8988T (cell line): ENCODE data around the gene HINT3.
A peak's percentile ranks its signal among the peaks of the same experiment; 100 is the strongest.
"Not testable (repeated sequence)": the region's sequence is repeated elsewhere in the genome, so short reads cannot be mapped to it uniquely, and the experiment has no call there.

Experiments used
- DNase-seq: peaks from one replicate; pipeline ENCODE4 v3.0.0; 2011

HINT3 gene

GRCh38 chr6:125940247-125941041 lies 16.1 kb upstream of the HINT3 start:
- no peak for DNase-seq

GRCh38 chr6:125942672-125943527 lies 13.7 kb upstream of the HINT3 start:
- no peak for DNase-seq

- DNase-seq, result no peak
These were observed 12.8 kb upstream of the HINT3 start for GRCh38 chr6:125943528-125944433.

GRCh38 chr6:125944434-125944816 lies 12.1 kb upstream of the HINT3 start:
- DNase-seq, result no peak

GRCh38 chr6:125944896-125945295 lies 11.7 kb upstream of the HINT3 start:
- no peak for DNase-seq

- DNase-seq, result no peak
These were observed 11.0 kb upstream of the HINT3 start for GRCh38 chr6:125945378-125946141.

- no peak for DNase-seq
These were observed 9.0 kb upstream of the HINT3 start for GRCh38 chr6:125947615-125948014.

- DNase-seq, result no peak
These were observed 8.1 kb upstream of the HINT3 start for GRCh38 chr6:125948455-125948854.

GRCh38 chr6:125949069-125949468 lies 7.5 kb upstream of the HINT3 start:
- DNase-seq, result no peak

GRCh38 chr6:125950293-125950692 lies 6.3 kb upstream of the HINT3 start:
- no peak for DNase-seq

GRCh38 chr6:125950716-125951115 lies 5.9 kb upstream of the HINT3 start:
- DNase-seq, result not testable (repeated sequence)

GRCh38 chr6:125951323-125951722 lies 5.2 kb upstream of the HINT3 start:
- DNase-seq, result no peak

GRCh38 chr6:125952764-125953501 lies 3.6 kb upstream of the HINT3 start:
- DNase-seq, result peak; percentile 46

- DNase-seq, result no peak
These were observed 3.1 kb upstream of the HINT3 start for GRCh38 chr6:125953502-125953875.

GRCh38 chr6:125954735-125955339 lies 1.7 kb upstream of the HINT3 start:
- DNase-seq, result no peak

GRCh38 chr6:125955973-125956372 lies 597 bp upstream of the HINT3 start:
- DNase-seq, result no peak

- no peak for DNase-seq
These were observed 772 bp downstream of the HINT3 start for GRCh38 chr6:125957391-125957693.

GRCh38 chr6:125957845-125958244 lies 1.3 kb downstream of the HINT3 start:
- DNase-seq, result no peak

GRCh38 chr6:125959041-125959440 lies 2.5 kb downstream of the HINT3 start:
- DNase-seq, result no peak

- DNase-seq, result no peak
These were observed 4.5 kb downstream of the HINT3 start for GRCh38 chr6:125961117-125961516.

- no peak for DNase-seq
These were observed 6.4 kb downstream of the HINT3 start for GRCh38 chr6:125962900-125963497.
